ENCODE results near the gene KRT82.
"Not testable (repeated sequence)": the region's sequence is repeated elsewhere in the genome, so short reads cannot be mapped to it uniquely, and the experiment has no call there.

Gene KRT82

DNA sequence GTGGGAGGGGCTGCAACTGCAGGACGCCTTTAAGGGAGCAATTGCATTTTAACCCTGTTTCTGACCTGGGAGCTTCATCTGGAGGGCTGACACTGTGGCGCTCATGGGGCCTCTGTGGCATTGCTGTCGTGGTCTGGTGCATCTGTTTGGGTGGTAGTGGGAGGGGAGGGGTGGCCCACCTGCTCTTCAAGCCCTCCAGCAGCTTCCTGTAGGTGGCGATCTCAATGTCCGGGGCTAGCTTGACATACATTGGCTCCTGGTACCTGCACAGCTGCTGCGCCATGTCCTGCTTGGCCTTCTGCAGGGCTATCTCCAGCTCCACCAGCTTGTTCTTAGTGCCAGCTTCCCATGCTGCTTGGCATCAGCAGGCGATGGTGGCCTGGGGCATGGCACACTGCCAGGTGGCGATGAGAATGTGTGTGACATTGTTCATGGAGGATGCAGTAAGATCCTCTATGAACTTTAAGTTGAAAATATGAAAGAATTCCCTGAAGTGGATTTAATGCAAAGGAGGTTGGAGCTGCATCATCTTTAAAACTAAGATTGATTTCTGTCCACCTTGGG is 7.7 kb upstream of the KRT82 start:
- no peak overlapping the region for H3K14ac ChIP-seq (ENCODE audit: low read length)
- H3K23ac ChIP-seq (ENCODE audit: low read length), result no peak overlapping the region
- no peak overlapping the region for H3K4ac ChIP-seq (ENCODE audit: low read depth, low read length)
- no peak overlapping the region for H2AFZ ChIP-seq (ENCODE audit: insufficient read depth, low read length, poor library complexity)
- H4K91ac ChIP-seq (ENCODE audit: low read depth, low read length), result no peak overlapping the region
- no peak overlapping the region for H3K9ac ChIP-seq (ENCODE audit: low read length)
- peaks cover 12% of the 10 kb centered on the region for H3K9me3 ChIP-seq (ENCODE audit: insufficient read depth, low read depth, low read length)
- H2BK12ac ChIP-seq (ENCODE audit: low read length), result no peak overlapping the region
- no peaks in the 10 kb centered on the region for H3K27me3 ChIP-seq (ENCODE audit: insufficient read depth, low read length)
- H3K4me2 ChIP-seq (ENCODE audit: low read length), result no peak overlapping the region
- no peak overlapping the region for H3K4me3 ChIP-seq (ENCODE audit: low read depth, low read length)
- H3K79me2 ChIP-seq (ENCODE audit: control insufficient read depth, insufficient read depth, low read length, poor library complexity), result no peaks in the 10 kb centered on the region
- peaks cover 0 to 3% of the 10 kb centered on the region in 2 experiments for H3K4me1 ChIP-seq (ENCODE audit: control insufficient read depth in 1 of 2, insufficient read depth in 2 of 2, low read length in 2 of 2)
- no peak overlapping the region for H3K27ac ChIP-seq (ENCODE audit: low read depth, low read length)
- no peak overlapping the region for H2BK120ac ChIP-seq (ENCODE audit: insufficient read depth, low read length, poor library complexity)
- no peak overlapping the region for H3K18ac ChIP-seq (ENCODE audit: low read length)
- H4K8ac ChIP-seq (ENCODE audit: low read depth, low read length), result no peak overlapping the region
- H2BK5ac ChIP-seq (ENCODE audit: low read depth, low read length, poor library complexity), result no peak overlapping the region
- H2AK5ac ChIP-seq (ENCODE audit: low read length), result no peak overlapping the region
- no CpG with 5 or more reads among the region's 8 CpGs for WGBS (ENCODE audit: extremely low coverage, insufficient coverage, insufficient read length)
- no peaks in the 10 kb centered on the region for H3K36me3 ChIP-seq (ENCODE audit: control insufficient read depth in 1 of 2, insufficient read depth in 2 of 2, low read length in 2 of 2)
- DNase-seq, result no peak
- H4K12ac ChIP-seq (ENCODE audit: low read depth, low read length), result no peak overlapping the region
- no peaks in the 10 kb centered on the region for H3K79me1 ChIP-seq (ENCODE audit: low read length)

DNA sequence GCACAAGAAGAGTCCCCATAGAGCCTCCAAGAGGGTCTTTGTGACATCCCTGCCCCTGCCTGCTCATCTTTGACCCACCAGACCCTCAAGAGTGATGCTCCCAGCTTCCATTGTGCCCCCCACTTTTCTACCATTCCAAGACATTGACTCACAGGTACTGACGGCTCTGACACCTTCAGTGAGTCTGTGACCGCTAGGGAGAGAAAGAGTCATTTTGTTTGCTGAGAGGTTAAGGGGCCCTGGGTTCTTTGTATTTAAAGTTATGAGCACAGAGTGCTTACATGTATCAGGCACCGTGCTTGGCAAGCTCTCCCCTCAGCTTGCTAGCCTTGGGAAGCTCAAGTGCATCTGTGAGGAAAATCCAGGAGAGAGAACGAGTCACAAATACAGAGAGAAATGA is 7.1 kb upstream of the KRT82 start:
- H3K27me3 ChIP-seq (ENCODE audit: insufficient read depth, low read length), result no peaks in the 10 kb centered on the region
- DNase-seq, result no peak
- no peaks in the 10 kb centered on the region for H3K79me1 ChIP-seq (ENCODE audit: low read length)
- no peak overlapping the region for H3K4me2 ChIP-seq (ENCODE audit: low read length)
- H3K9ac ChIP-seq (ENCODE audit: low read length), result no peak overlapping the region
- no peaks in the 10 kb centered on the region for H3K79me2 ChIP-seq (ENCODE audit: control insufficient read depth, insufficient read depth, low read length, poor library complexity)
- no peak overlapping the region for H3K27ac ChIP-seq (ENCODE audit: low read depth, low read length)
- no peak overlapping the region for H4K91ac ChIP-seq (ENCODE audit: low read depth, low read length)
- H3K18ac ChIP-seq (ENCODE audit: low read length), result no peak overlapping the region
- H2BK12ac ChIP-seq (ENCODE audit: low read length), result no peak overlapping the region
- H3K36me3 ChIP-seq (ENCODE audit: control insufficient read depth in 1 of 2, insufficient read depth in 2 of 2, low read length in 2 of 2), result no peaks in the 10 kb centered on the region
- H3K4ac ChIP-seq (ENCODE audit: low read depth, low read length), result no peak overlapping the region
- no peak overlapping the region for H3K14ac ChIP-seq (ENCODE audit: low read length)
- H3K4me1 ChIP-seq (ENCODE audit: control insufficient read depth in 1 of 2, insufficient read depth in 2 of 2, low read length in 2 of 2), result peaks cover 0 to 3% of the 10 kb centered on the region in 2 experiments
- no peak overlapping the region for H2BK5ac ChIP-seq (ENCODE audit: low read depth, low read length, poor library complexity)
- WGBS (ENCODE audit: extremely low coverage, insufficient coverage, insufficient read length), result no CpG with 5 or more reads among the region's 4 CpGs
- no peak overlapping the region for H3K23ac ChIP-seq (ENCODE audit: low read length)
- H2AK5ac ChIP-seq (ENCODE audit: low read length), result no peak overlapping the region
- no peak overlapping the region for H2BK120ac ChIP-seq (ENCODE audit: insufficient read depth, low read length, poor library complexity)
- no peak overlapping the region for H2AFZ ChIP-seq (ENCODE audit: insufficient read depth, low read length, poor library complexity)
- H3K4me3 ChIP-seq (ENCODE audit: low read depth, low read length), result no peak overlapping the region
- peaks cover 12% of the 10 kb centered on the region for H3K9me3 ChIP-seq (ENCODE audit: insufficient read depth, low read depth, low read length)
- no peak overlapping the region for H4K8ac ChIP-seq (ENCODE audit: low read depth, low read length)
- H4K12ac ChIP-seq (ENCODE audit: low read depth, low read length), result no peak overlapping the region

DNA sequence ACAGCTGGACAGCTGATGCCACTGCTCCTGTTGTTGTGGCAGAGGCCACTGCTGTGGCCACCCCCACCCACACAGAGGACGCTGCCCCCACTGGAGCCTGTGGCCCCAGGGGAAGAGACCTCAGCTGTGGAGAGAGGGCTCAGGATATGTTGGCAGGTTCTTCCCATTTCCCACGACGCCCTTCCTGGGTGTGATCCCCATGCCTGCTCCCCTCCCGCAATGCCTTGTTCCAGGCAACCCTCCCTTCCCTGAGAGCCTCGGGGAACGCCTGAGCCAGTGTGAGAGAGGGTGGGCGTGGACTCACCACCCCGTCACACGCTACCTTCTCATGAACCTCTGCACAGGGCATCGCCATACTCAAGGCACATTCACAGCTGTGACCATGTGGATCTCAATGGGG is 5.7 kb upstream of the KRT82 start:
- no peak for DNase-seq
- no CpG with 5 or more reads among the region's 10 CpGs for WGBS (ENCODE audit: extremely low coverage, insufficient coverage, insufficient read length)
- Histone ChIP-seq H3K18ac (ENCODE audit: low read length) (no peak overlapping the region), H3K4me3 (ENCODE audit: low read depth, low read length) (no peak overlapping the region), H3K9me3 (ENCODE audit: insufficient read depth, low read depth, low read length) (peaks cover 12% of the 10 kb centered on the region), H3K4me1 (ENCODE audit: control insufficient read depth in 1 of 2, insufficient read depth in 2 of 2, low read length in 2 of 2) (no peaks in the 10 kb centered on the region), H3K4me2 (ENCODE audit: low read length) (no peak overlapping the region), H3K79me1 (ENCODE audit: low read length) (no peaks in the 10 kb centered on the region), H2BK120ac (ENCODE audit: insufficient read depth, low read length, poor library complexity) (no peak overlapping the region), H4K91ac (ENCODE audit: low read depth, low read length) (no peak overlapping the region), H3K27me3 (ENCODE audit: insufficient read depth, low read length) (no peaks in the 10 kb centered on the region), H4K8ac (ENCODE audit: low read depth, low read length) (no peak overlapping the region), H4K12ac (ENCODE audit: low read depth, low read length) (no peak overlapping the region), H2AFZ (ENCODE audit: insufficient read depth, low read length, poor library complexity) (no peak overlapping the region), H2BK12ac (ENCODE audit: low read length) (no peak overlapping the region), H2BK5ac (ENCODE audit: low read depth, low read length, poor library complexity) (no peak overlapping the region), H3K27ac (ENCODE audit: low read depth, low read length) (no peak overlapping the region), H2AK5ac (ENCODE audit: low read length) (no peak overlapping the region), H3K9ac (ENCODE audit: low read length) (no peak overlapping the region), H3K14ac (ENCODE audit: low read length) (no peak overlapping the region), H3K4ac (ENCODE audit: low read depth, low read length) (no peak overlapping the region), H3K36me3 (ENCODE audit: control insufficient read depth in 1 of 2, insufficient read depth in 2 of 2, low read length in 2 of 2) (no peaks in the 10 kb centered on the region), H3K79me2 (ENCODE audit: control insufficient read depth, insufficient read depth, low read length, poor library complexity) (no peaks in the 10 kb centered on the region), H3K23ac (ENCODE audit: low read length) (no peak overlapping the region)

DNA sequence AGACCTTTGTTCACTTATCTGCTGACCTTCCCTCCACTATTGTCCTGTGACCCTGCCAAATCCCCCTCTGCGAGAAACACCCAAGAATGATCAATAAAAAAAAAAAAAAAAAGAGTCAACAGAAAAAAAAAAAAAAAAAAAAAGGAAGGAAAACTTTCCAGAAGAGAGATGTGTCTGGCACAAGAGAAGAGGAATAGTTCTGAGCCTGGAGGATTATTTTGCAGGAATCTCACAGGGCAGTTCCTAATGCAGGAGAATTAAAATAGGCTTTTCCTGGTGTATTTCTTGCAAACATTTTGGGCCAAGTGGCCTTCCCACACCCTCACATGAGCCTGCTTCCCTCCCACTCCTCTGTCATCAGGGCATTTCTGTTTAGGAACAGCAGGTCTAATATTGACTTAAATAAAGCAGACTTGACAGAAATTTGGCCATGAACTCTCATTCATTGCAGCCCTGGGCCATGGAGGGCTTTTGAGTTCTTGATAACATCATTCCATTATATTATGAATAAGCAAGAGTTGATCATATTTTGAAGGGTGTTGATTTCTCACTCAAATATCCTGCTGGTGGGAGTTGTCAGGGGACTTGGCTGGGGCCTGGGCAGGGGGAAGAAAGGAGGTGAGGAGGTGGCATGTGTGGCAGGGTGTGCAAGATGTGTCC is 4.6 kb upstream of the KRT82 start:
- H4K12ac ChIP-seq (ENCODE audit: low read depth, low read length); H4K91ac ChIP-seq (ENCODE audit: low read depth, low read length); H3K4me2 ChIP-seq (ENCODE audit: low read length); H2BK5ac ChIP-seq (ENCODE audit: low read depth, low read length, poor library complexity); H3K36me3 ChIP-seq (ENCODE audit: control insufficient read depth in 1 of 2, insufficient read depth in 2 of 2, low read length in 2 of 2); DNase-seq; H2BK120ac ChIP-seq (ENCODE audit: insufficient read depth, low read length, poor library complexity); H3K23ac ChIP-seq (ENCODE audit: low read length); H2AFZ ChIP-seq (ENCODE audit: insufficient read depth, low read length, poor library complexity); H3K4me3 ChIP-seq (ENCODE audit: low read depth, low read length); H2AK5ac ChIP-seq (ENCODE audit: low read length); H3K4ac ChIP-seq (ENCODE audit: low read depth, low read length); H3K79me1 ChIP-seq (ENCODE audit: low read length); H3K27ac ChIP-seq (ENCODE audit: low read depth, low read length); H3K79me2 ChIP-seq (ENCODE audit: control insufficient read depth, insufficient read depth, low read length, poor library complexity); H2BK12ac ChIP-seq (ENCODE audit: low read length); H4K8ac ChIP-seq (ENCODE audit: low read depth, low read length); H3K27me3 ChIP-seq (ENCODE audit: insufficient read depth, low read length); H3K9ac ChIP-seq (ENCODE audit: low read length); H3K14ac ChIP-seq (ENCODE audit: low read length); H3K4me1 ChIP-seq (ENCODE audit: control insufficient read depth in 1 of 2, insufficient read depth in 2 of 2, low read length in 2 of 2); H3K18ac ChIP-seq (ENCODE audit: low read length): not testable (repeated sequence)
- peaks cover 10% of the 10 kb centered on the region for H3K9me3 ChIP-seq (ENCODE audit: insufficient read depth, low read depth, low read length)
- WGBS (ENCODE audit: extremely low coverage, insufficient coverage, insufficient read length), result no CpG with 5 or more reads among the region's 1 CpG

All from trophoblast cell (in vitro differentiated cells and primary cell).